Neural cell (in vitro differentiated cells): ENCODE results near the gene PTCH2. TPM values are rescaled to one million over a fixed set of nuclear protein-coding genes. Genes with fewer than 3 reads are reported as not detected.

Source experiments
- H2AFZ ChIP-seq: fragments of 200-600, 300-800 bp; sonication (generic), shearing (Covaris generic); 2 replicates; pipeline ENCODE4 v1.6.0; 2014; ENCODE audit warnings: low read depth, mild to moderate bottlenecking, antibody characterized with exemption, low read length, moderate library complexity
- H3F3A ChIP-seq: fragments of 200-600 bp; shearing (Covaris generic); 2 replicates; pipeline ENCODE4 v1.6.1; 2016; ENCODE audit warnings: mild to moderate bottlenecking, moderate library complexity, mixed read lengths, antibody characterized with exemption, low read length; ENCODE audit not compliant: insufficient read depth, poor library complexity, severe bottlenecking
- H3K27ac ChIP-seq: fragments of 200-600, 300-800 bp; sonication (generic), shearing (Covaris generic); 2 replicates; pipeline ENCODE4 v1.5.1; 2014; ENCODE audit warnings: mild to moderate bottlenecking, low read length, moderate library complexity
- H3K27me3 ChIP-seq: fragments of 300-800, 200-600 bp; sonication (generic), shearing (Covaris generic); 2 replicates; pipeline ENCODE4 v1.6.0; 2014; ENCODE audit warnings: mild to moderate bottlenecking, low read depth, low read length, moderate library complexity; ENCODE audit not compliant: insufficient read depth
- H3K36me3 ChIP-seq: fragments of 300-800, 200-600 bp; sonication (generic), shearing (Covaris generic); 2 replicates; pipeline ENCODE4 v1.5.1; 2014; ENCODE audit warnings: mild to moderate bottlenecking, antibody characterized with exemption, low read length, moderate library complexity; ENCODE audit not compliant: insufficient read depth
- H3K4me2 ChIP-seq: fragments of 300-800, 200-600 bp; sonication (generic), shearing (Covaris generic); 2 replicates; pipeline ENCODE4 v1.6.0; 2014; ENCODE audit warnings: mild to moderate bottlenecking, low read length
- H3K4me3 ChIP-seq: fragments of 300-800, 200-600 bp; sonication (generic), shearing (Covaris generic); 2 replicates; pipeline ENCODE4 v1.5.1; 2014; ENCODE audit warnings: mild to moderate bottlenecking, low read length, moderate library complexity
- H3K79me2 ChIP-seq: fragments of 200-600 bp; shearing (Covaris generic); replicated peaks from 2 replicates; pipeline ENCODE4 v1.6.0; 2014; ENCODE audit warnings: mild to moderate bottlenecking, low read length, moderate library complexity; ENCODE audit not compliant: insufficient read depth
- H3K9ac ChIP-seq: fragments of 300-800, 200-600 bp; sonication (generic), shearing (Covaris generic); 2 replicates; pipeline ENCODE4 v1.6.1; 2016; ENCODE audit warnings: mild to moderate bottlenecking, low read length, mixed read lengths
- H3K9me2 ChIP-seq: fragments of 200-600 bp; shearing (Covaris generic); 2 replicates; pipeline ENCODE4 v1.6.1; 2016; ENCODE audit warnings: mild to moderate bottlenecking, low read length, mixed read lengths; ENCODE audit not compliant: insufficient read depth
- H3K9me3 ChIP-seq: fragments of 200-600, 300-800 bp; sonication (generic), shearing (Covaris generic); 2 replicates; pipeline ENCODE4 v1.6.1; 2016; ENCODE audit warnings: mild to moderate bottlenecking, mixed run types, low read length, moderate library complexity, mixed read lengths
- H4K20me1 ChIP-seq: fragments of 200-600 bp; shearing (Covaris generic); 2 replicates; pipeline ENCODE4 v1.6.1; 2016; ENCODE audit warnings: mild to moderate bottlenecking, mixed run types; ENCODE audit not compliant: insufficient read depth
- EP300 ChIP-seq: fragments of 450-650 bp; conservative IDR thresholded peaks from 2 replicates; pipeline ENCODE4 v1.6.1; 2014; ENCODE audit warnings: antibody characterized with exemption, mild to moderate bottlenecking, moderate library complexity; ENCODE audit not compliant: poor library complexity, severe bottlenecking
- EZH2 ChIP-seq: fragments of 200-600, 300-800 bp; shearing (Covaris generic), sonication (generic); IDR thresholded peaks from 2 replicates; pipeline ENCODE4 v1.6.1; 2014; ENCODE audit warnings: antibody characterized with exemption, low read length, borderline replicate concordance, mild to moderate bottlenecking; ENCODE audit not compliant: insufficient read depth, poor library complexity, severe bottlenecking
- MXI1 ChIP-seq: fragments of 450-650 bp; conservative IDR thresholded peaks from 2 replicates; pipeline ENCODE4 v1.6.1; 2014; ENCODE audit warnings: antibody characterized with exemption, mild to moderate bottlenecking; ENCODE audit not compliant: poor library complexity, severe bottlenecking
- POLR2AphosphoS5 ChIP-seq: IDR thresholded peaks from 2 replicates; pipeline ENCODE4 v1.6.1; 2012
- RAD21 ChIP-seq: fragments of 450-650 bp; conservative IDR thresholded peaks from 2 replicates; pipeline ENCODE4 v1.6.1; 2014; ENCODE audit warnings: antibody characterized with exemption, mild to moderate bottlenecking, moderate library complexity
- SMC3 ChIP-seq: fragments of 450-650 bp; conservative IDR thresholded peaks from 2 replicates; pipeline ENCODE4 v1.6.1; 2014; ENCODE audit warnings: antibody characterized with exemption, mild to moderate bottlenecking, moderate library complexity; ENCODE audit not compliant: poor library complexity
- TAF1 ChIP-seq: IDR thresholded peaks from 2 replicates; pipeline ENCODE4 v1.6.1; 2012; ENCODE audit warnings: low read depth
- polyA plus RNA-seq: library from polyadenylated mRNA; depleted of rRNA; stranded (reverse); fragments of >200 nt; gene quantifications from 2 replicates; pipeline ENCODE4 v1.2.3, GENCODE V29; 2014
- TF ChIP-seq, protein P1 (sequence below): IDR thresholded peaks from 2 replicates; pipeline ENCODE4 v1.6.1; 2012; ENCODE audit warnings: borderline replicate concordance
- TF ChIP-seq, protein P2 (sequence below): fragments of 450-650 bp; IDR thresholded peaks from 2 replicates; pipeline ENCODE4 v1.5.1; 2014; ENCODE audit warnings: antibody characterized with exemption, mild to moderate bottlenecking, moderate library complexity; ENCODE audit not compliant: poor library complexity, severe bottlenecking

Gene PTCH2
- polyA plus RNA-seq, 1 donor from 2014 or later: 1.3 TPM

DNA sequence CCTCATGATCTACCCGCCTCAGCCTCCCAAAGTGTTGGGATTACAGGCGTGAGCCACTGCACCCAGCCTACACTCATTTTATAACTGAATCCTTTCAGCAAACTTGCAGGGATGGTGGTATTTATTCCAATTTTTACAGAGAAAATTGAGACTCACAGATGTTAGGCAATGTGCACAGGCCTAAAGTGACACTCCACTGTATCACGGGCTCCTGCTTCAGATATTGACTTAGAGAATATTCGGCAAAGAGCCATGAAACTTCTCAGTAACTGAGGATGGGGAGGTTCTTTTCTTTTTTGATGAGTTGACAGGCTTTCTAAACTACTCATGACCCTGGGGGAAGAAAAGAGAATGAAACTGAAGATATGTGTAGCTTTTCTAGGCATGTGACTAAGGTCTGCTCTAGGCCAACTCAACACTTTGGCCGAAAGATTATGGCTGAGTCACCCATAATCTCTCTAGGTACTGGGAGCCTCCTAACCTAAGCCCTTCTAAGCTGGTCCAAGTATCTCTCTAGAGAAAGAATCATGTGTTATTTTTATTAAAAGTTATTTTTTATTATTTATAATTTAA, 19.9 kb upstream of the PTCH2 start:
- TF ChIP-seq EZH2: no peak
- no peak for TF ChIP-seq TAF1
- TF ChIP-seq, protein P1, sequence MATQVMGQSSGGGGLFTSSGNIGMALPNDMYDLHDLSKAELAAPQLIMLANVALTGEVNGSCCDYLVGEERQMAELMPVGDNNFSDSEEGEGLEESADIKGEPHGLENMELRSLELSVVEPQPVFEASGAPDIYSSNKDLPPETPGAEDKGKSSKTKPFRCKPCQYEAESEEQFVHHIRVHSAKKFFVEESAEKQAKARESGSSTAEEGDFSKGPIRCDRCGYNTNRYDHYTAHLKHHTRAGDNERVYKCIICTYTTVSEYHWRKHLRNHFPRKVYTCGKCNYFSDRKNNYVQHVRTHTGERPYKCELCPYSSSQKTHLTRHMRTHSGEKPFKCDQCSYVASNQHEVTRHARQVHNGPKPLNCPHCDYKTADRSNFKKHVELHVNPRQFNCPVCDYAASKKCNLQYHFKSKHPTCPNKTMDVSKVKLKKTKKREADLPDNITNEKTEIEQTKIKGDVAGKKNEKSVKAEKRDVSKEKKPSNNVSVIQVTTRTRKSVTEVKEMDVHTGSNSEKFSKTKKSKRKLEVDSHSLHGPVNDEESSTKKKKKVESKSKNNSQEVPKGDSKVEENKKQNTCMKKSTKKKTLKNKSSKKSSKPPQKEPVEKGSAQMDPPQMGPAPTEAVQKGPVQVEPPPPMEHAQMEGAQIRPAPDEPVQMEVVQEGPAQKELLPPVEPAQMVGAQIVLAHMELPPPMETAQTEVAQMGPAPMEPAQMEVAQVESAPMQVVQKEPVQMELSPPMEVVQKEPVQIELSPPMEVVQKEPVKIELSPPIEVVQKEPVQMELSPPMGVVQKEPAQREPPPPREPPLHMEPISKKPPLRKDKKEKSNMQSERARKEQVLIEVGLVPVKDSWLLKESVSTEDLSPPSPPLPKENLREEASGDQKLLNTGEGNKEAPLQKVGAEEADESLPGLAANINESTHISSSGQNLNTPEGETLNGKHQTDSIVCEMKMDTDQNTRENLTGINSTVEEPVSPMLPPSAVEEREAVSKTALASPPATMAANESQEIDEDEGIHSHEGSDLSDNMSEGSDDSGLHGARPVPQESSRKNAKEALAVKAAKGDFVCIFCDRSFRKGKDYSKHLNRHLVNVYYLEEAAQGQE: no peak
- TF ChIP-seq RAD21: no peak
- TF ChIP-seq MXI1: no peak
- no peak for TF ChIP-seq EP300
- TF ChIP-seq, protein P2, sequence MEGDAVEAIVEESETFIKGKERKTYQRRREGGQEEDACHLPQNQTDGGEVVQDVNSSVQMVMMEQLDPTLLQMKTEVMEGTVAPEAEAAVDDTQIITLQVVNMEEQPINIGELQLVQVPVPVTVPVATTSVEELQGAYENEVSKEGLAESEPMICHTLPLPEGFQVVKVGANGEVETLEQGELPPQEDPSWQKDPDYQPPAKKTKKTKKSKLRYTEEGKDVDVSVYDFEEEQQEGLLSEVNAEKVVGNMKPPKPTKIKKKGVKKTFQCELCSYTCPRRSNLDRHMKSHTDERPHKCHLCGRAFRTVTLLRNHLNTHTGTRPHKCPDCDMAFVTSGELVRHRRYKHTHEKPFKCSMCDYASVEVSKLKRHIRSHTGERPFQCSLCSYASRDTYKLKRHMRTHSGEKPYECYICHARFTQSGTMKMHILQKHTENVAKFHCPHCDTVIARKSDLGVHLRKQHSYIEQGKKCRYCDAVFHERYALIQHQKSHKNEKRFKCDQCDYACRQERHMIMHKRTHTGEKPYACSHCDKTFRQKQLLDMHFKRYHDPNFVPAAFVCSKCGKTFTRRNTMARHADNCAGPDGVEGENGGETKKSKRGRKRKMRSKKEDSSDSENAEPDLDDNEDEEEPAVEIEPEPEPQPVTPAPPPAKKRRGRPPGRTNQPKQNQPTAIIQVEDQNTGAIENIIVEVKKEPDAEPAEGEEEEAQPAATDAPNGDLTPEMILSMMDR: no peak
- TF ChIP-seq SMC3: no peak
- no peak for TF ChIP-seq POLR2AphosphoS5
- no peaks in the 10 kb centered on the region for H3K36me3 ChIP-seq
- H3K79me2 ChIP-seq: no peaks in the 10 kb centered on the region
- no peaks in the 10 kb centered on the region for H3K9me3 ChIP-seq
- H3K9ac ChIP-seq: no peak overlapping the region
- no peaks in the 10 kb centered on the region for H3K9me2 ChIP-seq
- H3K4me3 ChIP-seq: no peak overlapping the region
- no peak overlapping the region for H3K4me2 ChIP-seq
- H4K20me1 ChIP-seq: no peaks in the 10 kb centered on the region
- no peak overlapping the region for H3K27ac ChIP-seq
- H3F3A ChIP-seq: no peaks in the 10 kb centered on the region
- no peak overlapping the region for H2AFZ ChIP-seq
- H3K27me3 ChIP-seq: no peaks in the 10 kb centered on the region

DNA sequence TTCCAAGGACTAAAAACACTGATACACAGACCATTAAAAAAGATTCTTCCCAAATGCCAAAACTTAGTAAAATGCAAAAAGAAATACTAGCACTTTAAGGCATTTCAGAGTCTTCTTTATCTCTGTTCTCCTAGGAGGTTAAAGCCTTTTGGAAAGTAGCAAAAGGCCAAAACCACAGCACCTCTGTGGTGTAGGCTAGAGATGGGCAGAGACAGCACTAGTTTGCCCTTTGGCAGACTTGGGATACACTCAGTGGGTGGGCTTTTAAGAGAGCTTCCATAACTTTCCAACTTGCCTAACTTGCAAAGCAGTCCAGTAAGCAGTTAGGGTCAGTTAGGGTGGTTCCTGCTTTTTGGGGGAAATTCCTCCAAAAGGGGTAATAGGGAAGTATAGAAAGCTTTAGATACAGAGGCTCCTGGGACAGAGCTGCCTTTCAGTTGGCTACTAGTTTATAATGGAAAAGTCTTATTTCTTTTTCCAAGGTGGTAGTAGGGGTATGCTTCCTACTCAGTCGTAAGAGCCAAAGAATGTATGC, 17.9 kb upstream of the PTCH2 start:
- TF ChIP-seq POLR2AphosphoS5 (no peak), EP300 (no peak), SMC3 (no peak), RAD21 (no peak), MXI1 (no peak)
- TF ChIP-seq, protein P2: no peak
- H4K20me1 ChIP-seq: no peaks in the 10 kb centered on the region
- H2AFZ ChIP-seq: no peak overlapping the region
- no peak overlapping the region for H3K9ac ChIP-seq
- no peaks in the 10 kb centered on the region for H3K9me2 ChIP-seq
- no peaks in the 10 kb centered on the region for H3F3A ChIP-seq
- no peak overlapping the region for H3K4me2 ChIP-seq
- H3K27ac ChIP-seq: no peak overlapping the region
- no peaks in the 10 kb centered on the region for H3K27me3 ChIP-seq
- no peak overlapping the region for H3K4me3 ChIP-seq
- no peaks in the 10 kb centered on the region for H3K36me3 ChIP-seq
- no peaks in the 10 kb centered on the region for H3K9me3 ChIP-seq
- H3K79me2 ChIP-seq: no peaks in the 10 kb centered on the region
